GM12864 (cell line): ENCODE results near the gene NUDT1.

ENCODE experiments used
- DNase-seq: peaks from one replicate; pipeline ENCODE4 v3.0.0-alpha.2; 2011; ENCODE audit warnings: low read depth
- H3K4me3 ChIP-seq: 2 replicates; pipeline ENCODE4 v1.5.1; 2011; ENCODE audit warnings: mild to moderate bottlenecking, low read depth, low read length, control low read depth
- TF ChIP-seq, protein P1 (sequence below): IDR thresholded peaks from 2 replicates; pipeline ENCODE4 v1.5.1; 2011; ENCODE audit warnings: low read depth, mild to moderate bottlenecking, moderate library complexity, low read length, control low read depth, inconsistent platforms; ENCODE audit errors: missing control alignments

NUDT1 gene

DNA sequence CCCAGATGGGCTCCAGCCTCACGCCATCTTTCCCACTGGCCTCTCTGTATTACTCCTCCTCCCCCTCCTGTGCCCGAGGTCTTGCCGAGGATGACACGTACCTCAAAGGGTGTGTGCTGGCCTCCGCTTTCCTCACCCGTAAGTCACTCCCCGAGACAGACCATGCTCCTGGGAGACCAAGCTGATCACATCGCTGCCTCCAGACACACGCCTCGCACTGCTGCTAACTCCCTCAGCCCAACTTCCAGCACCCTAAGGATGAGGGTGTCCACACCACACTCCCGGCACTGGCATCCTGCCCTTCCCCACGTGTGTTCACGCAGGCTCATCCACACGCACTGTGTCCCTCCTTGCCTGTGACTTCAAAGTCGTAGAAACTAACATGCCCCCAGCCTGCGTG lies 33.3 kb upstream of the NUDT1 start:
- TF ChIP-seq, protein P1, sequence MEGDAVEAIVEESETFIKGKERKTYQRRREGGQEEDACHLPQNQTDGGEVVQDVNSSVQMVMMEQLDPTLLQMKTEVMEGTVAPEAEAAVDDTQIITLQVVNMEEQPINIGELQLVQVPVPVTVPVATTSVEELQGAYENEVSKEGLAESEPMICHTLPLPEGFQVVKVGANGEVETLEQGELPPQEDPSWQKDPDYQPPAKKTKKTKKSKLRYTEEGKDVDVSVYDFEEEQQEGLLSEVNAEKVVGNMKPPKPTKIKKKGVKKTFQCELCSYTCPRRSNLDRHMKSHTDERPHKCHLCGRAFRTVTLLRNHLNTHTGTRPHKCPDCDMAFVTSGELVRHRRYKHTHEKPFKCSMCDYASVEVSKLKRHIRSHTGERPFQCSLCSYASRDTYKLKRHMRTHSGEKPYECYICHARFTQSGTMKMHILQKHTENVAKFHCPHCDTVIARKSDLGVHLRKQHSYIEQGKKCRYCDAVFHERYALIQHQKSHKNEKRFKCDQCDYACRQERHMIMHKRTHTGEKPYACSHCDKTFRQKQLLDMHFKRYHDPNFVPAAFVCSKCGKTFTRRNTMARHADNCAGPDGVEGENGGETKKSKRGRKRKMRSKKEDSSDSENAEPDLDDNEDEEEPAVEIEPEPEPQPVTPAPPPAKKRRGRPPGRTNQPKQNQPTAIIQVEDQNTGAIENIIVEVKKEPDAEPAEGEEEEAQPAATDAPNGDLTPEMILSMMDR, result no peak
- no peak for DNase-seq
- no peak overlapping the region for H3K4me3 ChIP-seq

DNA sequence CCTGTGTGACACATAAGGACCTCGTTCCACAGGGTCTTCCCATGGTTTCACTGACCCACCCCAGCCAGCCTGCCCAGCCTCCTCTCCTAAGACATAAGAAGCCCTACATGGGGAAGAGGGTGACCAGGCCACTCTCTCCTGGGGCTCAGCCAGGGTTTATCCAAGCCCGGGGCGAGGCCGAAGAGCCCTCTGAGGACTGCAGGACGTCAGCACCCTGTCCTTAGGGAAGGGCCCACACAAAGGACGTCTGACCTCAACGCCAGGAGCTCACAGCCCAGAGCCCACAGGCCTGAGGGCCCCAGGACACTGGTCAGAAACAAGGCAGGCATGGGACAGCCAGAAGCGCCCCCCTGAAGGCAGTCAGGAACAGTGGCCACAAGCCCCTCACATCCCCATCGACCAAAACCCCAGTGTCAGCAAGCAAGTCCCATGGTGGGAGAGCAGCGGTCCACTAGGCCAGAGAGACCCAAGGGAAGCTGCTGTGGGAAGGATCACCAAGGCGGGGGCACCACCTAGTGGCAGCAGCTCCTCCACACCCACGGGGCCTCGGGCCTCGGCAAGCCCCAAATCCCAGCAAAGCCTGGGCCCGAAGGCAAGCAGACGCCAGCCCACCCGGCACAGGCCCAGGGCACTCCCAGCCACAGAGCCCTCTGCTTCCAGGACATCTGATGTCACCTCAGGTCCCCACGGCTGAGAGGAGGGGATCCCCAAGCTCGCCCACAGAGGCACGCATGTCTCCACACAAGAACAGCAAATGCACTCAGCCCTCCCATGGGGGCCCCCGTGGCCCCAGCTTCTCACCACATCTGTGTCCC lies 32.7 kb upstream of the NUDT1 start:
- TF ChIP-seq, protein P1, result peak; percentile 85
- no peak overlapping the region for H3K4me3 ChIP-seq
- DNase-seq, result peak; percentile 33

DNA sequence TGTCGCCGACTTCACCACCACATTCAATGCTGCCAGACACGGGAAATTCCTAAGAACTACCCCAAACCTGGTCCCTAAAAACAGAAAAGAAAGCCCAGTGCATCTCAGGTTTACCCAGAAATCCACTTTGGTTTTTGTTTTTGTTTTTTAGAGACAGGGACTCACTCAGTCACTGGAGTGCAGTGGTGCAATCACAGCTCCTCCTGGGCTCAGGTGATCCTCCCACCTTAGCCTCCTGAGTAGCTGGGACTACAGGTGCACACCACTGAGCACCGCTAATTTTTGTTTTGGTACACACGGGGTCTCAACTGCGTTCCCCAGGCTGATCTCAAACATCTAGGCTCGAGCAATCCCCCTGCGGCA lies 32.1 kb upstream of the NUDT1 start:
- no peak for DNase-seq
- TF ChIP-seq, protein P1, result no peak
- H3K4me3 ChIP-seq, result no peak overlapping the region

DNA sequence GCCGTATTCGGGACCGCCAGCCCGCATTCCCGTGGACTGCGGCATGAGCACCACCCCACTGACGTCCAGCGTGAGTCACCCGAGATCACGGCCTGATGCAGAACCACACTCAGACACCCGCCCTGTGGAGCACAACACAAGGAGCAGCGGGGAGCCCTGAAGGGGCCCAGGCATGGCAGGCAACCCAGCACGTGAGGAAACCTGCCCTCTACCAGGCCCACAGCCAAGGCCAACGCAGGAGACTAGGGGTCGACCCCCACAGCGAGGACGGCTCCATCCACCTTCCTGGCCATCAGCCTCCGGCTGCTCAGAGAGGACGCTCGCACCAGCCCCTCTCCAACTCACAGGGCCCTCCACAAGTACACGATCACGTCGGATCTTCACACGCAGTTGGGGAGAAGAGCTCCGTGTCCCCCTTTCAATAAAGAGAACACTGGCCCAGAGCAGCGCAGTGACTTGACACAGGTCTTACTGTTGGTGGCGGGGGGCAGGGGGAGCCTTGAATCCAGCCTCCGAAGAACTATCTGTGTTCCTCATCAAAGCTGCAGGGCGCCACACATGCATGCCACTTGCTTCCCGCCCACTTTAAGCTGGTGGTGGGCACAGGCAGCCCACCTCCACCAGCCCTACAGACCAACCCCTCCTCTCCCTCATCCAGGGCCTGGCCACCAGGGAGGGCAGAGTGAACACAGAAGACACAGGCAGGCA lies 31.3 kb upstream of the NUDT1 start:
- no peak for DNase-seq
- no peak overlapping the region for H3K4me3 ChIP-seq
- TF ChIP-seq, protein P1, result no peak

DNA sequence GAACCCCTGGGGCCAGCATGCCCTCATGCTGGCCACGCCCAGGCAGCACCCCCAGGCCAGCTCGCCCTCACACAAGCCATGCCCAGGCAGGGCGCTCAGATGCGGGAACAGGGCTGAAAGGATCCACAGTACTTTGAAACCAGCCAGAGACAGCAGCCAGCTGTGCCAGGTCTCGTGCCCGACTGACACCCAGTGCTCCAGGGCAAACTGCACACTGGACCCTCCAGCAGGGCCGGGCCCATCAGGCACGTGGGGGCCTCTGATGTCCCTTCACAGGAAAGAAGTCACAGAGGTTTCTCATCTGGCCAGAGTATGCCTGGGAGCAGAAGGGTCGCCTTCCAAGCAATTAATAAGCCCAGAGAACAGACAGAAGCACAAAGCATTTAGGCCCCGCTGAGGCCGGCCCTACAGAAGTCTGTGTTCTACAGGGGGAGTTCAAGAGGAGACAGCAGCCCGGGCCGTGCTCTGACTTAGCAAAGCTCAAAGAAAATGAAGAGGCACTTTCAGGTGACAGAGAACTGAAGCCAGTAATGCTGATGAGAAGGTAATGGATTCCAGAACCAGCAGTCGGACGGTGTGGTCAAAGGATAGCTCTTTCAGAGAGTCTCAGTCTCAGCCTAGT lies 30.7 kb upstream of the NUDT1 start:
- TF ChIP-seq, protein P1, result no peak
- DNase-seq, result no peak
- H3K4me3 ChIP-seq, result no peak overlapping the region

DNA sequence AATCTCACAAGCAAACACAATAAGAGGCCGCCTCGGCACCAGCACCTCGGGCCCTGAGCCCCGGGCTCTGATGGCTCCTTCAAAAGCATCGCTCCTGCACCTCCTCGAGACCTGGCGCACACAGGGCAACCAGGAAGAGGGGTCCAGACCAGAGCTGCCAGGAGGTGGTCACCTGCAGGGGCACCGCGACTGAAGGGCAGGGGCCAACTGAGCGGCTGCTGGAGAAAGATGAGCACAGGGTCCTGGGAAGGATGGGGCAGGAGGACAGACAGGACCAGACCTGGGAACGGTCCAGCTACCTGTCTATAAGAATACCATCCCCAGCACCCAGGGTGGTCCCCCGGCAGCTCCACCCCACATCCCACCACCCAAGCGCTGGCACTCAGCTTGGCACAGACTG lies 30.1 kb upstream of the NUDT1 start:
- TF ChIP-seq, protein P1, result no peak
- DNase-seq, result no peak
- no peak overlapping the region for H3K4me3 ChIP-seq
